Keratinocyte (primary cell): Measurements from ENCODE around the gene LPIN1. TPM values are rescaled to one million over a fixed set of nuclear protein-coding genes. Genes with fewer than 3 reads are reported as not detected.

Experiments
- DNase-seq: peaks from one replicate; pipeline ENCODE4 v3.0.0-alpha.2; 2011; ENCODE audit warnings: low read depth, missing footprints, low spot score
- FAIRE-seq: peaks from 2 replicates; lab custom pipeline; 2011; peaks lifted over from hg19 to GRCh38; lab: Jason Lieb, UNC
- H2AFZ ChIP-seq: 2 replicates; pipeline ENCODE4 v1.6.0; 2012; ENCODE audit warnings: low read length, control low read depth, inconsistent platforms; ENCODE audit not compliant: control insufficient read depth
- H3K27ac ChIP-seq: 2 replicates; pipeline ENCODE4 v1.5.1; 2011; ENCODE audit warnings: low read length; ENCODE audit not compliant: control insufficient read depth, insufficient read depth
- H3K27me3 ChIP-seq: 3 replicates; pipeline ENCODE4 v1.6.0; 2011; ENCODE audit warnings: low read length; ENCODE audit not compliant: control insufficient read depth, insufficient read depth; ENCODE audit errors: extremely low read depth
- H3K36me3 ChIP-seq, 2 experiments: 2 replicates in 1 of 2; 3 replicates in 1 of 2; pipeline ENCODE4 v1.5.1; 2011; ENCODE audit warnings: low read length in 2 of 2, mild to moderate bottlenecking in 1 of 2; ENCODE audit not compliant: control insufficient read depth in 2 of 2, insufficient read depth in 2 of 2; ENCODE audit errors: extremely low read depth in 1 of 2
- H3K4me1 ChIP-seq: 3 replicates; pipeline ENCODE4 v1.5.1; 2011; ENCODE audit warnings: low read length; ENCODE audit not compliant: control insufficient read depth, insufficient read depth; ENCODE audit errors: extremely low read depth
- H3K4me2 ChIP-seq: 3 replicates; pipeline ENCODE4 v1.6.0; 2011; ENCODE audit warnings: low read depth, low read length; ENCODE audit not compliant: control insufficient read depth, insufficient read depth; ENCODE audit errors: extremely low read depth
- H3K4me3 ChIP-seq, 3 experiments: fragments of 200-600 bp in 1 of 3; sonication (generic) in 1 of 3; 2 replicates in 2 of 3; 3 replicates in 1 of 3; pipeline ENCODE4 v1.5.1; 2011 to 2016; ENCODE audit warnings: low read length in 3 of 3, mild to moderate bottlenecking in 3 of 3, control low read depth in 2 of 3, inconsistent platforms in 1 of 3, low read depth in 1 of 3, mixed read lengths in 1 of 3, mixed run types in 1 of 3, moderate library complexity in 1 of 3; ENCODE audit not compliant: control insufficient read depth in 2 of 3, insufficient read depth in 2 of 3; ENCODE audit errors: extremely low read depth in 1 of 3
- H3K79me2 ChIP-seq: 2 replicates; pipeline ENCODE4 v1.6.0; 2012; ENCODE audit warnings: low read length; ENCODE audit not compliant: control insufficient read depth, insufficient read depth
- H3K9ac ChIP-seq: 3 replicates; pipeline ENCODE4 v1.6.0; 2011; ENCODE audit warnings: low read length; ENCODE audit not compliant: control insufficient read depth, insufficient read depth; ENCODE audit errors: extremely low read depth
- H3K9me1 ChIP-seq: 3 replicates; pipeline ENCODE4 v1.6.0; 2011; ENCODE audit warnings: low read length; ENCODE audit not compliant: control insufficient read depth, insufficient read depth; ENCODE audit errors: extremely low read depth
- H3K9me3 ChIP-seq: 2 replicates; pipeline ENCODE4 v1.5.1; 2012; ENCODE audit warnings: low read depth, low read length; ENCODE audit not compliant: control insufficient read depth
- H4K20me1 ChIP-seq: 3 replicates; pipeline ENCODE4 v1.6.0; 2011; ENCODE audit warnings: low read length; ENCODE audit not compliant: control insufficient read depth, insufficient read depth; ENCODE audit errors: extremely low read depth
- EZH2 ChIP-seq: IDR thresholded peaks from one replicate; pipeline ENCODE4 v1.6.1; 2012; ENCODE audit warnings: inconsistent platforms, mild to moderate bottlenecking, low read length, moderate library complexity
- dilution Hi-C: fragments of 300-500 bp; cut with MboI; formaldehyde crosslinking; loops from one replicate; pipeline ENCODE4 v1.7.0; 2020; ENCODE audit warnings: low sequenced_read_pairs; ENCODE audit not compliant: extremely low pct_ligation_motif_present
- polyA plus RNA-seq, 5 experiments: library from polyadenylated mRNA; depleted of rRNA in 3 of 5; stranded (reverse) in 3 of 5; stranded (forward) in 1 of 5; unstranded in 1 of 5; fragments of >200 nt; gene quantifications; 1 replicate in 1 of 5; 2 replicates in 3 of 5; 3 replicates in 1 of 5; pipeline versions ENCODE4 v1.2.1 to v1.2.3, GENCODE V29; 2011 to 2012; ENCODE audit warnings: missing spikeins in 2 of 5, low read depth in 1 of 5, low replicate concordance in 1 of 5
- TF ChIP-seq, protein P1 (sequence below), 3 experiments: IDR thresholded peaks in 1 of 3; conservative IDR thresholded peaks in 1 of 3; optimal IDR thresholded peaks in 1 of 3; 2 replicates in 2 of 3; 3 replicates in 1 of 3; pipeline versions ENCODE3 to v1.5.1; 2011; ENCODE audit warnings: low read length in 3 of 3, mild to moderate bottlenecking in 3 of 3, moderate library complexity in 2 of 3, control low read depth in 1 of 3, inconsistent platforms in 1 of 3; ENCODE audit not compliant: insufficient read depth in 2 of 3; ENCODE audit errors: extremely low read depth in 1 of 3

Gene LPIN1
- polyA plus RNA-seq, 1 donor (not counting 4 experiments of a cell fraction or from before 2014, with no cell fraction given) = 79.6 TPM

DNA sequence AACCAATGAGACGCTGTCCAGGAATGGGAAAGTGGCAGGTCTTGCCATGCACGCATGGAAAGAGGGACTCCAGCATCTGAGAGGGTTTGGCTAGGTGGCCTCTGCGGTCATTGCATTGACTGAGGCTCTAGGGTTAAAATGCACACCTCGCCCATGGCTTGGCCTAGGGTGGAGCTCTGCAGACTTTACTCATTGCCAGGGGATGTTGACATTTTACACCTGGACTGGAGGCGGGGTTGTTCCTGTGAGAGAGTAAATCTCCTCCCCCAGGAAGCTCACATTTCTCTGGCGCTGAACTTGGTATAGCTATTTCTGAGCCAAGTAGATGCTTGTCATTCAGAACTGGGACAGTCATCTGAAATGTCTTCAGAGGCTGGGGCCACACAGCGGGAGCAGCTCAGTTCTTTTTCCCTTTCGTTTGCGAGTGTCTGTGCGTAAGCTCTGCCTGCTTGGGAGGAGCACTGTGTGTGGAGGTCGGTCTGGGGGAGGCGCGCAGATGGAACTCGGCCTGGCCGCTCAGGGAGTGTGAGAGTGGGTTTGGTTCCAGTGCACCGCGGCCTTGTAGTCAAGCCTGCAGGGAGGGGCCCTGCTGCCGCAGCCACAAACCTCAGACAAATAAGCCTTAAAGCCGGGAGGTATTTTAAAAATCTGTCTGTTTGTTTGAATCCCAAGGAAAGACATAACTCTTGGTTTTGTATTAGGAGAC, 76.5 kb downstream of the LPIN1 start:
- H3K9me1 ChIP-seq = no peaks in the 10 kb centered on the region
- no peak overlapping the region for H2AFZ ChIP-seq
- TF ChIP-seq EZH2 = no peak
- TF ChIP-seq, protein P1, sequence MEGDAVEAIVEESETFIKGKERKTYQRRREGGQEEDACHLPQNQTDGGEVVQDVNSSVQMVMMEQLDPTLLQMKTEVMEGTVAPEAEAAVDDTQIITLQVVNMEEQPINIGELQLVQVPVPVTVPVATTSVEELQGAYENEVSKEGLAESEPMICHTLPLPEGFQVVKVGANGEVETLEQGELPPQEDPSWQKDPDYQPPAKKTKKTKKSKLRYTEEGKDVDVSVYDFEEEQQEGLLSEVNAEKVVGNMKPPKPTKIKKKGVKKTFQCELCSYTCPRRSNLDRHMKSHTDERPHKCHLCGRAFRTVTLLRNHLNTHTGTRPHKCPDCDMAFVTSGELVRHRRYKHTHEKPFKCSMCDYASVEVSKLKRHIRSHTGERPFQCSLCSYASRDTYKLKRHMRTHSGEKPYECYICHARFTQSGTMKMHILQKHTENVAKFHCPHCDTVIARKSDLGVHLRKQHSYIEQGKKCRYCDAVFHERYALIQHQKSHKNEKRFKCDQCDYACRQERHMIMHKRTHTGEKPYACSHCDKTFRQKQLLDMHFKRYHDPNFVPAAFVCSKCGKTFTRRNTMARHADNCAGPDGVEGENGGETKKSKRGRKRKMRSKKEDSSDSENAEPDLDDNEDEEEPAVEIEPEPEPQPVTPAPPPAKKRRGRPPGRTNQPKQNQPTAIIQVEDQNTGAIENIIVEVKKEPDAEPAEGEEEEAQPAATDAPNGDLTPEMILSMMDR (optimal IDR thresholded peaks at IDR 0.05 in 1 of 3, IDR thresholded peaks at IDR 0.05 in 1 of 3, conservative IDR thresholded peaks at IDR 0.05 in 1 of 3; ENCODE audit: extremely low read depth in 1 of 3, insufficient read depth in 2 of 3, low read length in 3 of 3) = no peak
- peaks cover 22 to 26% of the 10 kb centered on the region in 2 experiments for H3K36me3 ChIP-seq
- no peak overlapping the region for H3K4me2 ChIP-seq
- H3K27me3 ChIP-seq = no peaks in the 10 kb centered on the region
- FAIRE-seq (peak; percentile 52), DNase-seq (peak; percentile 21)
- H3K4me1 ChIP-seq = peaks cover 25% of the 10 kb centered on the region
- no peaks in the 10 kb centered on the region for H3K79me2 ChIP-seq
- no peaks in the 10 kb centered on the region for H4K20me1 ChIP-seq
- H3K9ac ChIP-seq = no peak overlapping the region
- peak overlapping the region; percentile 5 for H3K27ac ChIP-seq
- no peak overlapping the region for H3K4me3 ChIP-seq
- dilution Hi-C loops = no loop called here
- H3K9me3 ChIP-seq = no peaks in the 10 kb centered on the region

DNA sequence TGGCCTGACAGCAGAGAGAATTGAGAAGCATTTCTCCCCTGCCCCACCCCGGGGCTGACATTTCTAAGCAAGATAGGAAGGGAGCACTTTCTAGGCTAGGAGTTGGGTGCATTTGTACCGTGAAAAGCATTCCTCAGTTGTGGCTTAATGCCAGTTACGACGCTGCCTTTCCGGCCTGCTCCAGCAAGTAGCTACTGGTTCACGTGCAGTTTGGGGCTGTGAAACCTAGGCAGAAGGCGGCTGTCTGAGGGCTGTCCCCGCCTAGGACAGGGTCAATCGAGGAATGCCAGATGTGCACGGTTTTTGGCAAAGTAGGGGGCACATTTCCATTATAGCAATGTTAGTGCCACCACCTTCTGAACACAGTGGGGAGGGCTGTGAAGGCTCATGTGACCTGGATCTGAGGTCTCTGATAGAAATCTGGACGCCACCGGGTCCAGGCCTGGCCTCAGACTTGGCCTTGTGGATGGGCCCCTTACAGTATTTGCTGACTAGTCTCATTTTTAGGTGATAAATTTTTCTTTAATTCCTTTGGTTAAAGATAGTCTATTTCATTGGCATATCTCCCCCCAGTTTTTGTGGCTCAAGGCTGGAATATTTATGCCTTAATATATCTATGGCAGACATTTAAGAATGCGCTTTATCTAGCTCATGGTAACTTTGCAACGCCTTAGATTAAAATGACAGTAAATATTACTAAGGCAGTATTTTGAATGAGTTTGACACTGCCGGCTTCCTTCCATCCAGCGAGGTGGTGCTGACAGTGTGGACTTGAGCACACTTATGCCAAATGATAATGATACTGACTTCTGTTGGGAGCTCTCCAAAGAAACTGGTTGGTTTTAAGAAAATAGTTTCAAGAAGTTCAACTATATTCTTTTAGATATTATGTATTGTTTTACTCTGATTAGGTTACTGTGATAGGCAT, 78.7 kb downstream of the LPIN1 start:
- H3K4me2 ChIP-seq = peak overlapping the region; percentile 22
- no peaks in the 10 kb centered on the region for H4K20me1 ChIP-seq
- no peaks in the 10 kb centered on the region for H3K79me2 ChIP-seq
- H3K36me3 ChIP-seq = peaks cover 18 to 21% of the 10 kb centered on the region in 2 experiments
- no peak overlapping the region for H3K4me3 ChIP-seq
- no peaks in the 10 kb centered on the region for H3K9me1 ChIP-seq
- dilution Hi-C loops = no loop called here
- TF ChIP-seq, protein P1 (optimal IDR thresholded peaks at IDR 0.05 in 1 of 3, IDR thresholded peaks at IDR 0.05 in 1 of 3, conservative IDR thresholded peaks at IDR 0.05 in 1 of 3; ENCODE audit: extremely low read depth in 1 of 3, insufficient read depth in 2 of 3, low read length in 3 of 3) = no peak
- TF ChIP-seq EZH2 = no peak
- H3K27ac ChIP-seq = no peak overlapping the region
- H3K4me1 ChIP-seq = peaks cover 38% of the 10 kb centered on the region
- no peak for DNase-seq
- H3K9me3 ChIP-seq = no peaks in the 10 kb centered on the region
- H2AFZ ChIP-seq = no peak overlapping the region
- no peaks in the 10 kb centered on the region for H3K27me3 ChIP-seq
- no peak overlapping the region for H3K9ac ChIP-seq
- peak; percentile 83 for FAIRE-seq
